SK-N-SH treated with all-trans-retinoic acid at 6 μM for 48 hours (cell line): ENCODE results near the gene SYCP2L.

ENCODE experiments used
- ATAC-seq: fragments of 200-7000 bp; cut with Tn5 transposase; 3 replicates; pipeline ENCODE4 v1.9.1; 2020; ENCODE audit warnings: mild to moderate bottlenecking, moderate library complexity
- ARNTL ChIP-seq: fragments of 450-650 bp; formaldehyde crosslinking; IDR thresholded peaks from 2 replicates; pipeline ENCODE4 v1.5.0; 2020; ENCODE audit warnings: low read depth, mild to moderate bottlenecking, moderate library complexity, borderline replicate concordance
- BACH2 ChIP-seq: fragments of 250-450 bp; sonication (Bioruptor Pico); IDR thresholded peaks from 2 replicates; pipeline ENCODE4 v1.9.0; 2021; ENCODE audit warnings: mild to moderate bottlenecking, borderline replicate concordance
- GLIS3 ChIP-seq: fragments of 250-450 bp; sonication (Bioruptor Pico); IDR thresholded peaks from 2 replicates; pipeline ENCODE4 v1.5.0; 2020; ENCODE audit warnings: mild to moderate bottlenecking, moderate library complexity
- ISL1 ChIP-seq: fragments of 250-450 bp; sonication (Bioruptor Pico); IDR thresholded peaks from 2 replicates; pipeline ENCODE4 v2.1.2; 2022; ENCODE audit warnings: mild to moderate bottlenecking, moderate library complexity
- OSR1 ChIP-seq: fragments of 250-450 bp; sonication (Bioruptor Pico); IDR thresholded peaks from 2 replicates; pipeline ENCODE4 v1.8.0; 2022; ENCODE audit warnings: moderate library complexity, mild to moderate bottlenecking, inconsistent platforms
- PPARA ChIP-seq: fragments of 250-450 bp; sonication (Bioruptor Pico); IDR thresholded peaks from 2 replicates; pipeline ENCODE4 v1.5.0; 2020; ENCODE audit warnings: mild to moderate bottlenecking, borderline replicate concordance
- RARB ChIP-seq: fragments of 250-450 bp; sonication (Bioruptor Pico); IDR thresholded peaks from 2 replicates; pipeline ENCODE4 v1.8.0; 2021; ENCODE audit warnings: mild to moderate bottlenecking, moderate library complexity
- TCF4 ChIP-seq: fragments of 250-450 bp; sonication (Bioruptor Pico); IDR thresholded peaks from 2 replicates; pipeline ENCODE4 v1.8.0; 2021; ENCODE audit warnings: mild to moderate bottlenecking, moderate library complexity, borderline replicate concordance
- TOX ChIP-seq: fragments of 250-450 bp; sonication (Bioruptor Pico); IDR thresholded peaks from 2 replicates; pipeline ENCODE4 v1.8.0; 2021; ENCODE audit warnings: mild to moderate bottlenecking, moderate library complexity, borderline replicate concordance
- ZC3H10 ChIP-seq: fragments of 250-450 bp; sonication (Bioruptor Pico); IDR thresholded peaks from 2 replicates; pipeline ENCODE4 v1.5.1; 2021; ENCODE audit warnings: mild to moderate bottlenecking, moderate library complexity
- ZFP3 ChIP-seq: fragments of 250-450 bp; sonication (Bioruptor Pico); IDR thresholded peaks from 2 replicates; pipeline ENCODE4 v1.5.0; 2020; ENCODE audit warnings: mild to moderate bottlenecking, moderate library complexity
- ZFP30 ChIP-seq: fragments of 450-650 bp; formaldehyde crosslinking; IDR thresholded peaks from 2 replicates; pipeline ENCODE4 v1.5.0; 2022; ENCODE audit warnings: mild to moderate bottlenecking, moderate library complexity
- ZNF70 ChIP-seq: fragments of 450-650 bp; formaldehyde crosslinking; IDR thresholded peaks from 2 replicates; pipeline ENCODE4 v1.5.0; 2020; ENCODE audit warnings: mild to moderate bottlenecking, moderate library complexity
- ZNF8 ChIP-seq: fragments of 450-650 bp; formaldehyde crosslinking; IDR thresholded peaks from 2 replicates; pipeline ENCODE4 v1.5.0; 2020; ENCODE audit warnings: mild to moderate bottlenecking, moderate library complexity
- TF ChIP-seq, protein P1 (sequence below): fragments of 250-450 bp; sonication (Bioruptor Pico); IDR thresholded peaks from 2 replicates; pipeline ENCODE4 v1.5.1; 2021; ENCODE audit warnings: mild to moderate bottlenecking, moderate library complexity
- TF ChIP-seq, protein P2 (sequence below): fragments of 250-450 bp; sonication (Bioruptor Pico); IDR thresholded peaks from 2 replicates; pipeline ENCODE4 v1.8.0; 2020; ENCODE audit warnings: mild to moderate bottlenecking, moderate library complexity, borderline replicate concordance
- TF ChIP-seq, protein P3 (sequence below): fragments of 250-450 bp; sonication (Bioruptor Pico); IDR thresholded peaks from 2 replicates; pipeline ENCODE4 v1.5.0; 2020; ENCODE audit warnings: mild to moderate bottlenecking, moderate library complexity
- TF ChIP-seq, protein P4 (sequence below): fragments of 250-450 bp; sonication (Bioruptor Pico); IDR thresholded peaks from 2 replicates; pipeline ENCODE4 v1.8.0; 2021; ENCODE audit warnings: low read depth, mild to moderate bottlenecking, moderate library complexity, borderline replicate concordance
- TF ChIP-seq, protein P5 (sequence below): fragments of 250-450 bp; sonication (Bioruptor Pico); IDR thresholded peaks from 2 replicates; pipeline ENCODE4 v1.5.1; 2020; ENCODE audit warnings: low read depth, mild to moderate bottlenecking, moderate library complexity

Gene SYCP2L

DNA sequence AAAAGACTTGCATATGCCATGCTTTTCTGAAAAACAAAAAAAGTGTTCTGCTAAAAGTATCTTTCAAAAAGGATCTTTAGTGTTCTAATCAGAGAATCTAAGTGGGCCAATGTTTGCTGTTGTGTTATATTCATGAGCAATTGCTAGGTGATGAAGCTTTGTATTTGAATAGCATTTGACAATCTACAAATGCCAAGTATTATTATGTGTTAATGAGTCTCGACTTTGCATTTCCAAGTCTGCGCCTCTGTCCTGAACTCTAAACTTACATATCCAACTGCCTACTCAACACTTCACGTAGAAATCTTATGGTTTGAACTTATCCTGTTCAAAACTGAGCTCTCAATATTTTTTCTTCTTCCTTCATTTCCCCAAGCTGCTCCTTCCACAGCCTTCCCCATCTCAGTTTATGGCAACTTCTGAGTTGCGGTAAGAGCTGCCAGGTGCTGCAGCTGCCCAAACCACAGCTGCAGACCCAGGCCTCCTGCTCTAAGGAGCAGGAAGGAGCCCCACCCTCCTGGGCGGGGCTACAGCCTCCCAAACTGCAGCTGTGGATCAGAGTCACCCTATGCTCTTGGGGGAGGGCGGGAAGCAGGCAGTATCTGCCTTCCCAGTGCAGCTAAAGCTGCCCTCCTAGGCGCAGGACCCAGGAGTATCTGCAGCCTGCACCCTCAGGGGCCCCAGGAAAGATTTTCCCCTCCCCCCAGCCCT lies 31.8 kb upstream of the SYCP2L start:
- no peak for ATAC-seq
- TF ChIP-seq TOX (CRISPR knock-in tag) (no peak), BACH2 (CRISPR knock-in tag) (no peak), GLIS3 (CRISPR knock-in tag) (no peak), RARB (no peak), ZFP30 (CRISPR knock-in tag) (no peak), ISL1 (CRISPR knock-in tag) (no peak), OSR1 (no peak), ZNF70 (CRISPR knock-in tag) (no peak)
- TF ChIP-seq, protein P1, sequence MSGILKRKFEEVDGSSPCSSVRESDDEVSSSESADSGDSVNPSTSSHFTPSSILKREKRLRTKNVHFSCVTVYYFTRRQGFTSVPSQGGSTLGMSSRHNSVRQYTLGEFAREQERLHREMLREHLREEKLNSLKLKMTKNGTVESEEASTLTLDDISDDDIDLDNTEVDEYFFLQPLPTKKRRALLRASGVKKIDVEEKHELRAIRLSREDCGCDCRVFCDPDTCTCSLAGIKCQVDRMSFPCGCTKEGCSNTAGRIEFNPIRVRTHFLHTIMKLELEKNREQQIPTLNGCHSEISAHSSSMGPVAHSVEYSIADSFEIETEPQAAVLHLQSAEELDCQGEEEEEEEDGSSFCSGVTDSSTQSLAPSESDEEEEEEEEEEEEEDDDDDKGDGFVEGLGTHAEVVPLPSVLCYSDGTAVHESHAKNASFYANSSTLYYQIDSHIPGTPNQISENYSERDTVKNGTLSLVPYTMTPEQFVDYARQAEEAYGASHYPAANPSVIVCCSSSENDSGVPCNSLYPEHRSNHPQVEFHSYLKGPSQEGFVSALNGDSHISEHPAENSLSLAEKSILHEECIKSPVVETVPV (CRISPR knock-in tag) = no peak
- TF ChIP-seq, protein P2, sequence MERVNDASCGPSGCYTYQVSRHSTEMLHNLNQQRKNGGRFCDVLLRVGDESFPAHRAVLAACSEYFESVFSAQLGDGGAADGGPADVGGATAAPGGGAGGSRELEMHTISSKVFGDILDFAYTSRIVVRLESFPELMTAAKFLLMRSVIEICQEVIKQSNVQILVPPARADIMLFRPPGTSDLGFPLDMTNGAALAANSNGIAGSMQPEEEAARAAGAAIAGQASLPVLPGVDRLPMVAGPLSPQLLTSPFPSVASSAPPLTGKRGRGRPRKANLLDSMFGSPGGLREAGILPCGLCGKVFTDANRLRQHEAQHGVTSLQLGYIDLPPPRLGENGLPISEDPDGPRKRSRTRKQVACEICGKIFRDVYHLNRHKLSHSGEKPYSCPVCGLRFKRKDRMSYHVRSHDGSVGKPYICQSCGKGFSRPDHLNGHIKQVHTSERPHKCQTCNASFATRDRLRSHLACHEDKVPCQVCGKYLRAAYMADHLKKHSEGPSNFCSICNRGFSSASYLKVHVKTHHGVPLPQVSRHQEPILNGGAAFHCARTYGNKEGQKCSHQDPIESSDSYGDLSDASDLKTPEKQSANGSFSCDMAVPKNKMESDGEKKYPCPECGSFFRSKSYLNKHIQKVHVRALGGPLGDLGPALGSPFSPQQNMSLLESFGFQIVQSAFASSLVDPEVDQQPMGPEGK (CRISPR knock-in tag) = no peak

DNA sequence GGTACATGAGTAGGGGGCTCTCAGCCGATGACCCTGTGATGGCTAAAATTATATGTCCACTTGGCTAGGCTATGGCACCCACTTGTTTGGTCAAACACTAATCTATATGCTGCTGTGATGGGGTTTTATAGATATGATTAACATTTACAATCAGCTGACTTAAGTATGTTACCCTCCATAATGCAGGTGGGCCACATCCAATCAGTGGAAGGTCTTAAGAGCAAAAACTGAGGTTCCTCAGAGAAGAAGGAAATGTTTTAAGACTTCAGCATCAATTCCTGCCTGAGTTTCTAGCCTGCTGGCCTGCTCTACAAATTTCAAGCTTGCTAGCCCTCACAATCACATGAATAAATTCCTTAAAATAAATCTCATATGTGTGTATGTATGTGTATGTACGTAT lies 29.6 kb upstream of the SYCP2L start:
- no peak for ATAC-seq
- TF ChIP-seq TOX (CRISPR knock-in tag) = no peak
- TF ChIP-seq, protein P2 (CRISPR knock-in tag) = no peak
- TF ChIP-seq, protein P3, sequence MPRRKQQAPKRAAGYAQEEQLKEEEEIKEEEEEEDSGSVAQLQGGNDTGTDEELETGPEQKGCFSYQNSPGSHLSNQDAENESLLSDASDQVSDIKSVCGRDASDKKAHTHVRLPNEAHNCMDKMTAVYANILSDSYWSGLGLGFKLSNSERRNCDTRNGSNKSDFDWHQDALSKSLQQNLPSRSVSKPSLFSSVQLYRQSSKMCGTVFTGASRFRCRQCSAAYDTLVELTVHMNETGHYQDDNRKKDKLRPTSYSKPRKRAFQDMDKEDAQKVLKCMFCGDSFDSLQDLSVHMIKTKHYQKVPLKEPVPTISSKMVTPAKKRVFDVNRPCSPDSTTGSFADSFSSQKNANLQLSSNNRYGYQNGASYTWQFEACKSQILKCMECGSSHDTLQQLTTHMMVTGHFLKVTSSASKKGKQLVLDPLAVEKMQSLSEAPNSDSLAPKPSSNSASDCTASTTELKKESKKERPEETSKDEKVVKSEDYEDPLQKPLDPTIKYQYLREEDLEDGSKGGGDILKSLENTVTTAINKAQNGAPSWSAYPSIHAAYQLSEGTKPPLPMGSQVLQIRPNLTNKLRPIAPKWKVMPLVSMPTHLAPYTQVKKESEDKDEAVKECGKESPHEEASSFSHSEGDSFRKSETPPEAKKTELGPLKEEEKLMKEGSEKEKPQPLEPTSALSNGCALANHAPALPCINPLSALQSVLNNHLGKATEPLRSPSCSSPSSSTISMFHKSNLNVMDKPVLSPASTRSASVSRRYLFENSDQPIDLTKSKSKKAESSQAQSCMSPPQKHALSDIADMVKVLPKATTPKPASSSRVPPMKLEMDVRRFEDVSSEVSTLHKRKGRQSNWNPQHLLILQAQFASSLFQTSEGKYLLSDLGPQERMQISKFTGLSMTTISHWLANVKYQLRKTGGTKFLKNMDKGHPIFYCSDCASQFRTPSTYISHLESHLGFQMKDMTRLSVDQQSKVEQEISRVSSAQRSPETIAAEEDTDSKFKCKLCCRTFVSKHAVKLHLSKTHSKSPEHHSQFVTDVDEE = no peak
- TF ChIP-seq ZNF70 (CRISPR knock-in tag) = no peak
- no peak for TF ChIP-seq ARNTL (CRISPR knock-in tag)
- TF ChIP-seq, protein P4, sequence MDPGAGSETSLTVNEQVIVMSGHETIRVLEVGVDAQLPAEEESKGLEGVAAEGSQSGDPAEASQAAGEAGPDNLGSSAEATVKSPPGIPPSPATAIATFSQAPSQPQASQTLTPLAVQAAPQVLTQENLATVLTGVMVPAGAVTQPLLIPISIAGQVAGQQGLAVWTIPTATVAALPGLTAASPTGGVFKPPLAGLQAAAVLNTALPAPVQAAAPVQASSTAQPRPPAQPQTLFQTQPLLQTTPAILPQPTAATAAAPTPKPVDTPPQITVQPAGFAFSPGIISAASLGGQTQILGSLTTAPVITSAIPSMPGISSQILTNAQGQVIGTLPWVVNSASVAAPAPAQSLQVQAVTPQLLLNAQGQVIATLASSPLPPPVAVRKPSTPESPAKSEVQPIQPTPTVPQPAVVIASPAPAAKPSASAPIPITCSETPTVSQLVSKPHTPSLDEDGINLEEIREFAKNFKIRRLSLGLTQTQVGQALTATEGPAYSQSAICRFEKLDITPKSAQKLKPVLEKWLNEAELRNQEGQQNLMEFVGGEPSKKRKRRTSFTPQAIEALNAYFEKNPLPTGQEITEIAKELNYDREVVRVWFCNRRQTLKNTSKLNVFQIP = no peak
- no peak for TF ChIP-seq TCF4
- TF ChIP-seq PPARA (CRISPR knock-in tag) = no peak
- TF ChIP-seq RARB = no peak
- no peak for TF ChIP-seq ZFP30 (CRISPR knock-in tag)
- TF ChIP-seq, protein P1 (CRISPR knock-in tag) = no peak
- TF ChIP-seq ZC3H10 (CRISPR knock-in tag) = no peak
- no peak for TF ChIP-seq GLIS3 (CRISPR knock-in tag)

DNA sequence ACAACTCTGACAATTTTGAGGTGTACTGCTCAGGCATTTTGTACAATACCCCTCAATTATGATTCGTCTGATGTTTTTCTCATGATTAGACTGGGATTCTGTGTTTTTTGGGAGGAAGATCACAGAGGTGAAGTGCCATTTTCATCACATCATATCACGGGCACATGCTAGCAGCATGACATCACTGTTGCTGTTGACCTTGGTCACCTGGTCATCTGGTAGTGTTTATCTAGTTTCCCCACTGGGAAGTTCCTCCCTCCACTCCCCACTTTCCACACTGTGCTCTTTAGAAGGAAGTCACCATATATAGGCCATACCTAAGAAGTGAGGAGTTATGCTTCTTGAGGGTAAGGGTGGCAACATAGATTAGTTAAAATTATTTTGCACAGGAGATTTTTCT lies 25.8 kb upstream of the SYCP2L start:
- ATAC-seq = no peak
- TF ChIP-seq ZC3H10 (CRISPR knock-in tag) (no peak), ZFP3 (CRISPR knock-in tag) (no peak), ZNF8 (CRISPR knock-in tag) (no peak), BACH2 (CRISPR knock-in tag) (no peak), TOX (CRISPR knock-in tag) (no peak), ARNTL (CRISPR knock-in tag) (no peak)
- TF ChIP-seq, protein P2 (CRISPR knock-in tag) = no peak
- TF ChIP-seq, protein P4 = no peak
- TF ChIP-seq, protein P5, sequence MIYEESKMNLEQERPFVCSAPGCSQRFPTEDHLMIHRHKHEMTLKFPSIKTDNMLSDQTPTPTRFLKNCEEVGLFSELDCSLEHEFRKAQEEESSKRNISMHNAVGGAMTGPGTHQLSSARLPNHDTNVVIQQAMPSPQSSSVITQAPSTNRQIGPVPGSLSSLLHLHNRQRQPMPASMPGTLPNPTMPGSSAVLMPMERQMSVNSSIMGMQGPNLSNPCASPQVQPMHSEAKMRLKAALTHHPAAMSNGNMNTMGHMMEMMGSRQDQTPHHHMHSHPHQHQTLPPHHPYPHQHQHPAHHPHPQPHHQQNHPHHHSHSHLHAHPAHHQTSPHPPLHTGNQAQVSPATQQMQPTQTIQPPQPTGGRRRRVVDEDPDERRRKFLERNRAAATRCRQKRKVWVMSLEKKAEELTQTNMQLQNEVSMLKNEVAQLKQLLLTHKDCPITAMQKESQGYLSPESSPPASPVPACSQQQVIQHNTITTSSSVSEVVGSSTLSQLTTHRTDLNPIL (CRISPR knock-in tag) = no peak
